ENCODE results near the gene ANKRD44. TPM values are rescaled to one million over a fixed set of nuclear protein-coding genes. Genes with fewer than 3 reads are reported as not detected.

The ANKRD44 gene
- total and polyA plus RNA-seq, 2 of the 8 experiments (the other 6 are each of a cell fraction or from before 2014, with no cell fraction given), result 1.2 to 1.3 TPM

DNA sequence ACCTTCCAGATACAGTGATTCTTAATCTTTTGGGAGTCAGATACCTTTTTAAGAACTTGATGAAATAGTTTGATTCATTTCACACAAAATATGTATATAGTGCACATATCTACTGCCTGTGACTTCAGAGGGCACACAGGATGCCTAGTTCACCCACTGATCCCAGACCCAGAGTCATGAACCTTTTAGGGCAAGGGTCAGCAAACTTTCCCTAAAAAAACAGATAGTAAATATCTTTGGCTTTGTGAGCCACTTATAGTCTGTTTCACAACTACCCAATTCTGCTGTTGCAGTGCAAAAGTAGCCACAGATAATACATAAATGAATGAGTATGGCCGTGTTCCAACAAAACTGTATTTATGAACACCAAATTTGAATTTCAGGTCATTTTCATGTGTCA lies 124.9 kb downstream of the ANKRD44 start:
- no peak overlapping the region for H2AFZ ChIP-seq (ENCODE audit: low read length)
- H2BK5ac ChIP-seq (ENCODE audit: low read depth, low read length), result no peak overlapping the region
- H3K79me1 ChIP-seq (ENCODE audit: low read depth, low read length), result no peaks in the 10 kb centered on the region
- H3K23ac ChIP-seq (ENCODE audit: insufficient read length), result no peak overlapping the region
- H3K56ac ChIP-seq (replicated peaks; ENCODE audit: insufficient read length, low read depth, low read length), result no peak overlapping the region
- H2BK20ac ChIP-seq (ENCODE audit: low read length), result no peak overlapping the region
- no peak overlapping the region for H3K4me2 ChIP-seq (ENCODE audit: insufficient read depth in 1 of 2, low read depth in 2 of 2, low read length in 2 of 2)
- no peak overlapping the region for H2AK5ac ChIP-seq (ENCODE audit: low read depth, low read length)
- H2BK15ac ChIP-seq (ENCODE audit: low read length), result no peak overlapping the region
- no peak overlapping the region for H4K5ac ChIP-seq (ENCODE audit: insufficient read length, low read depth, low read length)
- no peaks in the 10 kb centered on the region for H3K23me2 ChIP-seq (ENCODE audit: low read depth, low read length)
- no peaks in the 10 kb centered on the region for H3K9me3 ChIP-seq (ENCODE audit: insufficient read depth in 2 of 2, low read depth in 1 of 2, low read length in 1 of 2)
- H3K27ac ChIP-seq (ENCODE audit: low read depth, low read length), result no peak overlapping the region
- H3K18ac ChIP-seq (ENCODE audit: extremely low read depth, low read length), result no peak overlapping the region
- no peaks in the 10 kb centered on the region for H3K79me2 ChIP-seq (ENCODE audit: control insufficient read depth in 1 of 2, insufficient read depth in 2 of 2, low read length in 2 of 2)
- DNase-seq (ENCODE audit: low read depth in 1 of 2, low spot score in 2 of 2), result no peak
- WGBS, 2 experiments (ENCODE audit: extremely low coverage in 1 of 2, insufficient coverage in 1 of 2, insufficient read length in 1 of 2, insufficient replicate concordance in 2 of 2, low coverage in 1 of 2, low lambda C conversion rate in 2 of 2, missing lambda C conversion rate in 1 of 2), result 82% methylated on average over 1 of the region's 1 CpG; no CpG with 5 or more reads in 1 of the 2 experiments
- no peaks in the 10 kb centered on the region for H4K20me1 ChIP-seq (replicated peaks in 1 of 2; ENCODE audit: control insufficient read depth in 1 of 2, insufficient read depth in 2 of 2, low read length in 2 of 2)
- peaks cover 0 to 6% (median 2%) of the 10 kb centered on the region in 4 experiments; a peak in 1 of 7 replicates for H3K4me1 ChIP-seq (replicated peaks in 1 of 4; ENCODE audit: control insufficient read depth in 3 of 4, insufficient read depth in 4 of 4, low read length in 3 of 4)
- CTCF ChIA-PET (ENCODE audit: partially characterized antibody), result interaction anchor here (1.0 kb wide), 2 partner anchors 72 to 193 kb away, joined by 5 read pairs; no protein-coding TSS in a partner anchor
- H3K27me3 ChIP-seq (replicated peaks in 1 of 4; ENCODE audit: control insufficient read depth in 3 of 4, extremely low read depth in 1 of 4, insufficient read depth in 3 of 4, low read length in 3 of 4), result no peaks in the 10 kb centered on the region
- no peak overlapping the region for H3K4ac ChIP-seq (replicated peaks; ENCODE audit: insufficient read length, low read depth, low read length)
- POLR2A ChIA-PET (ENCODE audit: partially characterized antibody), result no interaction called here
- H3K4me3 ChIP-seq (ENCODE audit: extremely low read depth in 1 of 4, insufficient read depth in 2 of 4, low read depth in 3 of 4, low read length in 4 of 4), result no peak overlapping the region
- no peak for FAIRE-seq
- no peaks in the 10 kb centered on the region for H3K36me3 ChIP-seq (ENCODE audit: control insufficient read depth in 2 of 4, insufficient read depth in 4 of 4, low read length in 3 of 4)
- H2BK120ac ChIP-seq (replicated peaks; ENCODE audit: low read depth, low read length), result no peak overlapping the region
- H4K91ac ChIP-seq (replicated peaks; ENCODE audit: insufficient read length, low read length), result no peak overlapping the region
- no peak overlapping the region for H3K9ac ChIP-seq (replicated peaks in 1 of 4; ENCODE audit: extremely low read depth in 1 of 4, low read depth in 3 of 4, low read length in 3 of 4)
- no peak overlapping the region for H2BK12ac ChIP-seq (ENCODE audit: low read depth, low read length)
- H3K14ac ChIP-seq (ENCODE audit: insufficient read length), result no peak overlapping the region
- H4K8ac ChIP-seq (ENCODE audit: extremely low read depth, insufficient read depth, low read length), result no peak overlapping the region
- no peak for TF ChIP-seq ATF3 (IDR thresholded peaks at IDR 0.05; ENCODE audit: insufficient read depth, low read depth, low read length)
- TF ChIP-seq TBP (IDR thresholded peaks at IDR 0.05; ENCODE audit: low read depth, low read length), result no peak
- TF ChIP-seq KDM5A (IDR thresholded peaks at IDR 0.05; ENCODE audit: low read length), result no peak
- no peak for TF ChIP-seq TAF1 (IDR thresholded peaks at IDR 0.05; ENCODE audit: low read depth, low read length)
- no peak for TF ChIP-seq POU5F1 (IDR thresholded peaks at IDR 0.05; ENCODE audit: low read depth, low read length)
- TF ChIP-seq USF2 (IDR thresholded peaks at IDR 0.05; ENCODE audit: low read length), result no peak
- no peak for TF ChIP-seq ATF2 (IDR thresholded peaks at IDR 0.05; ENCODE audit: low read length)
- TF ChIP-seq ASH2L (IDR thresholded peaks at IDR 0.05; ENCODE audit: low read length), result no peak
- TF ChIP-seq PHF8 (conservative IDR thresholded peaks at IDR 0.05; ENCODE audit: low read depth, low read length), result no peak
- no peak for TF ChIP-seq MAX (IDR thresholded peaks at IDR 0.05)
- TF ChIP-seq RAD21 (IDR thresholded peaks at IDR 0.05 in 1 of 2, conservative IDR thresholded peaks at IDR 0.05 in 1 of 2; ENCODE audit: low read depth in 2 of 2, low read length in 2 of 2), result no peak

Data from H1 (cell line).